OCI-LY1 (cell line): ENCODE measurements around the gene SIRT2.

Experiments used
- H2AFZ ChIP-seq: fragments of 200-600 bp; sonication (generic), shearing (Covaris generic); 2 replicates; pipeline ENCODE4 v1.6.0; 2014; ENCODE audit warnings: antibody characterized with exemption, mild to moderate bottlenecking, low read length
- H3F3A ChIP-seq: fragments of 200-600 bp; sonication (generic), shearing (Covaris generic); 2 replicates; pipeline ENCODE4 v1.6.0; 2014; ENCODE audit warnings: mild to moderate bottlenecking, antibody characterized with exemption, low read length, moderate library complexity; ENCODE audit not compliant: insufficient read depth
- H3K27ac ChIP-seq: fragments of 200-600 bp; sonication (generic); 2 replicates; pipeline ENCODE4 v1.5.1; 2014; ENCODE audit warnings: low read length, mixed run types, mild to moderate bottlenecking, low read depth; ENCODE audit not compliant: poor library complexity, severe bottlenecking
- H3K27me3 ChIP-seq: fragments of 200-600 bp; sonication (generic); 2 replicates; pipeline ENCODE4 v1.6.0; 2014; ENCODE audit warnings: antibody characterized with exemption, mild to moderate bottlenecking, low read length, moderate library complexity; ENCODE audit not compliant: insufficient read depth
- H3K36me3 ChIP-seq: fragments of 200-600 bp; sonication (generic); 2 replicates; pipeline ENCODE4 v1.6.1; 2014; ENCODE audit warnings: mild to moderate bottlenecking, antibody characterized with exemption, low read length, moderate library complexity, mixed read lengths; ENCODE audit not compliant: insufficient read depth
- H3K4me1 ChIP-seq: fragments of 200-600 bp; sonication (generic); 2 replicates; pipeline ENCODE4 v1.5.1; 2014; ENCODE audit warnings: mild to moderate bottlenecking, low read length, moderate library complexity; ENCODE audit not compliant: insufficient read depth, severe bottlenecking
- H3K4me2 ChIP-seq: fragments of 200-600 bp; sonication (generic), shearing (Covaris generic); 2 replicates; pipeline ENCODE4 v1.6.1; 2014; ENCODE audit warnings: low read length
- H3K4me3 ChIP-seq: fragments of 200-600 bp; sonication (generic); 2 replicates; pipeline ENCODE4 v1.5.1; 2014; ENCODE audit warnings: low read length, low read depth, mild to moderate bottlenecking, mixed read lengths; ENCODE audit not compliant: poor library complexity, severe bottlenecking
- H3K79me2 ChIP-seq: fragments of 200-600 bp; shearing (Covaris generic); 2 replicates; pipeline ENCODE4 v1.6.1; 2016; ENCODE audit warnings: mixed run types, low read length, mixed read lengths; ENCODE audit not compliant: insufficient read depth
- H3K9ac ChIP-seq: fragments of 200-600 bp; sonication (generic), shearing (Covaris generic); 2 replicates; pipeline ENCODE4 v1.6.1; 2014; ENCODE audit warnings: mild to moderate bottlenecking, low read length, mixed read lengths
- H3K9me2 ChIP-seq: fragments of 200-600 bp; sonication (generic), shearing (Covaris generic); 2 replicates; pipeline ENCODE4 v1.6.1; 2014; ENCODE audit warnings: low read depth, mild to moderate bottlenecking, low read length, mixed read lengths
- H3K9me3 ChIP-seq: fragments of 200-600 bp; shearing (Covaris generic); 2 replicates; pipeline ENCODE4 v1.6.1; 2014; ENCODE audit warnings: low read length, mixed read lengths
- H4K20me1 ChIP-seq: fragments of 200-600 bp; sonication (generic), shearing (Covaris generic); 2 replicates; pipeline ENCODE4 v1.6.0; 2016; ENCODE audit warnings: mild to moderate bottlenecking, low read length; ENCODE audit not compliant: insufficient read depth
- EZH2 ChIP-seq: fragments of 200-600 bp; sonication (generic), shearing (Covaris generic); IDR thresholded peaks from 2 replicates; pipeline ENCODE4 v1.8.0; 2017; ENCODE audit warnings: borderline replicate concordance, mixed run types, mild to moderate bottlenecking, antibody characterized with exemption, low read length, moderate library complexity, mixed read lengths
- TF ChIP-seq, protein P1 (sequence below): fragments of 200-600 bp; sonication (generic), shearing (Covaris generic); IDR thresholded peaks from 2 replicates; pipeline ENCODE4 v1.5.1; 2017; ENCODE audit warnings: mild to moderate bottlenecking, antibody characterized with exemption, low read length, moderate library complexity, mixed read lengths

Gene SIRT2

DNA sequence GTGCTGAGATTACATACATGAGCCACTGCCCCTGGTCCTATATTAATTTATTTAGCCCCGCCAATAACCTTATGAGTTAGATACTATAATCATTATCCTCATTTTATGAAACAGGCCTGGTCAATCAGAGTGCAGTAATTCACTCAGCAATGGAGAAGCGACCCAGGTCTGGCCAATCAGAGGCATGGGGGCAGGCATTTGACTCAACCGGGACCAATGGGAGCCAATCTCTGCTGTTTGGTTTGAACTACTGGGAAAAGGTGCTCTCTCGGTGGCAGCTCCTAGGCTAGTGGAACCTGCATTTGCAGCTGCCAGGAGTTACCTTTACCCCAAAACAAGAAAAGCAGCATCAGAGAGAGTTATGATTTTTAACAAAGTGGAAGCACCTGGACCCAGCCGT lies 6.6 kb downstream of the SIRT2 start:
- TF ChIP-seq, protein P1, sequence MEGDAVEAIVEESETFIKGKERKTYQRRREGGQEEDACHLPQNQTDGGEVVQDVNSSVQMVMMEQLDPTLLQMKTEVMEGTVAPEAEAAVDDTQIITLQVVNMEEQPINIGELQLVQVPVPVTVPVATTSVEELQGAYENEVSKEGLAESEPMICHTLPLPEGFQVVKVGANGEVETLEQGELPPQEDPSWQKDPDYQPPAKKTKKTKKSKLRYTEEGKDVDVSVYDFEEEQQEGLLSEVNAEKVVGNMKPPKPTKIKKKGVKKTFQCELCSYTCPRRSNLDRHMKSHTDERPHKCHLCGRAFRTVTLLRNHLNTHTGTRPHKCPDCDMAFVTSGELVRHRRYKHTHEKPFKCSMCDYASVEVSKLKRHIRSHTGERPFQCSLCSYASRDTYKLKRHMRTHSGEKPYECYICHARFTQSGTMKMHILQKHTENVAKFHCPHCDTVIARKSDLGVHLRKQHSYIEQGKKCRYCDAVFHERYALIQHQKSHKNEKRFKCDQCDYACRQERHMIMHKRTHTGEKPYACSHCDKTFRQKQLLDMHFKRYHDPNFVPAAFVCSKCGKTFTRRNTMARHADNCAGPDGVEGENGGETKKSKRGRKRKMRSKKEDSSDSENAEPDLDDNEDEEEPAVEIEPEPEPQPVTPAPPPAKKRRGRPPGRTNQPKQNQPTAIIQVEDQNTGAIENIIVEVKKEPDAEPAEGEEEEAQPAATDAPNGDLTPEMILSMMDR = no peak
- no peak for TF ChIP-seq EZH2
- no peak overlapping the region for H3K4me2 ChIP-seq

GRCh38 chr19:38891771-38892170 lies 7.6 kb downstream of the SIRT2 start:
- TF ChIP-seq, protein P1 = no peak
- no peak for TF ChIP-seq EZH2
- Histone ChIP-seq H3K79me2 (no peaks in the 10 kb centered on the region), H3K36me3 (peaks cover 7% of the 10 kb centered on the region; the same call in 1 of the 2 replicates), H3K4me3 (no peak overlapping the region), H3F3A (no peaks in the 10 kb centered on the region), H3K9me2 (no peaks in the 10 kb centered on the region), H3K27ac (no peak overlapping the region), H3K9ac (no peak overlapping the region), H2AFZ (no peak overlapping the region), H3K27me3 (no peaks in the 10 kb centered on the region), H3K4me2 (no peak overlapping the region), H3K9me3 (no peaks in the 10 kb centered on the region), H3K4me1 (no peaks in the 10 kb centered on the region), H4K20me1 (no peaks in the 10 kb centered on the region)

More for the DNA sequence above, 6.6 kb downstream of the SIRT2 start:
- Histone ChIP-seq H3K4me3 (no peak overlapping the region), H3K4me1 (peaks cover 2% of the 10 kb centered on the region), H3K79me2 (no peaks in the 10 kb centered on the region), H2AFZ (no peak overlapping the region), H3K36me3 (peaks cover 7% of the 10 kb centered on the region; the same call in 1 of the 2 replicates), H3K27me3 (no peaks in the 10 kb centered on the region), H3K9me3 (no peaks in the 10 kb centered on the region), H3K27ac (no peak overlapping the region), H3K9ac (no peak overlapping the region), H3F3A (no peaks in the 10 kb centered on the region), H3K9me2 (no peaks in the 10 kb centered on the region), H4K20me1 (no peaks in the 10 kb centered on the region)

GRCh38 chr19:38890686-38891085 lies 8.7 kb downstream of the SIRT2 start:
- H3K9me2 ChIP-seq = no peaks in the 10 kb centered on the region
- H3K9ac ChIP-seq = no peak overlapping the region
- H3K79me2 ChIP-seq = no peaks in the 10 kb centered on the region
- TF ChIP-seq EZH2 = no peak
- TF ChIP-seq, protein P1 = no peak
- H3K36me3 ChIP-seq = peaks cover 7% of the 10 kb centered on the region; the same call in 1 of the 2 replicates
- no peak overlapping the region for H2AFZ ChIP-seq
- H3F3A ChIP-seq = no peaks in the 10 kb centered on the region
- no peak overlapping the region for H3K27ac ChIP-seq
- H3K4me2 ChIP-seq = no peak overlapping the region
- no peaks in the 10 kb centered on the region for H4K20me1 ChIP-seq
- H3K4me3 ChIP-seq = no peak overlapping the region
- H3K9me3 ChIP-seq = no peaks in the 10 kb centered on the region
- no peaks in the 10 kb centered on the region for H3K27me3 ChIP-seq
- H3K4me1 ChIP-seq = no peaks in the 10 kb centered on the region
